Natural killer cell (primary cell): Measurements from ENCODE around the gene CD248. TPM values are rescaled to one million over a fixed set of nuclear protein-coding genes. Genes with fewer than 3 reads are reported as not detected.

ENCODE experiments used
- ATAC-seq, 3 donors: fragments of 150-1000 bp in 2 of 3; fragments of 200-7000 bp in 1 of 3; cut with Tn5 transposase; 1 replicate in 1 of 3; 2 replicates in 2 of 3; pipeline ENCODE4 v1.10.0; 2021; ENCODE audit warnings: mild to moderate bottlenecking in 2 of 3, moderate library complexity in 2 of 3
- DNase-seq, 2 donors: peaks; one replicate each; pipeline versions ENCODE4 v3.0.0 to v3.0.0-alpha.2; 2013 to 2021; ENCODE audit warnings: mixed read lengths in 1 of 2
- H3K27ac ChIP-seq: one replicate; pipeline ENCODE4 v1.5.1; 2013; ENCODE audit warnings: mild to moderate bottlenecking, low read length
- H3K27me3 ChIP-seq: one replicate; pipeline ENCODE4 v1.6.1; 2013; ENCODE audit warnings: low read length; ENCODE audit not compliant: control insufficient read depth, insufficient read depth
- H3K36me3 ChIP-seq: one replicate; pipeline ENCODE4 v1.6.1; 2013; ENCODE audit warnings: low read length; ENCODE audit not compliant: control insufficient read depth, insufficient read depth
- H3K4me1 ChIP-seq: one replicate; pipeline ENCODE4 v1.6.1; 2013; ENCODE audit warnings: low read length; ENCODE audit not compliant: control insufficient read depth, insufficient read depth
- H3K4me3 ChIP-seq: one replicate; pipeline ENCODE4 v1.5.1; 2013; ENCODE audit warnings: low read length
- H3K9me3 ChIP-seq: one replicate; pipeline ENCODE4 v1.6.1; 2013; ENCODE audit warnings: low read length; ENCODE audit not compliant: control insufficient read depth, insufficient read depth
- H3K27ac Mint-ChIP-seq, 2 donors: one replicate each; pipeline ENCODE4 v1.8.0; 2022; ENCODE audit warnings: mild to moderate bottlenecking in 2 of 2, mixed read lengths in 2 of 2, moderate library complexity in 1 of 2
- H3K27me3 Mint-ChIP-seq, 2 donors: one replicate each; pipeline ENCODE4 v1.8.0; 2022; ENCODE audit warnings: low read depth in 2 of 2, mixed read lengths in 2 of 2
- H3K36me3 Mint-ChIP-seq: one replicate; pipeline ENCODE4 v1.8.0; 2022; ENCODE audit warnings: mixed read lengths
- H3K4me1 Mint-ChIP-seq, 2 donors: one replicate each; pipeline ENCODE4 v1.8.0; 2022; ENCODE audit warnings: mixed read lengths in 2 of 2
- H3K4me3 Mint-ChIP-seq: one replicate; pipeline ENCODE4 v1.8.0; 2022; ENCODE audit warnings: mild to moderate bottlenecking, moderate library complexity, mixed read lengths
- H3K9me3 Mint-ChIP-seq, 2 donors: one replicate each; pipeline ENCODE4 v1.8.0; 2022; ENCODE audit warnings: mixed read lengths in 2 of 2
- CTCF ChIP-seq: fragments of 200-600 bp; IDR thresholded peaks from one replicate; pipeline ENCODE4 v1.8.0; 2022; ENCODE audit warnings: antibody characterized with exemption
- WGBS: methylation state at CpG from one replicate; pipeline ENCODE4 v1.1.7; 2013; ENCODE audit warnings: missing lambda C conversion rate; ENCODE audit not compliant: insufficient coverage; 5-methylcytosine and 5-hydroxymethylcytosine counted together
- intact Hi-C: fragments of 100-400 bp; cut with micrococcal nuclease; formaldehyde crosslinking; loops from one replicate; pipeline ENCODE4 v1.14.2; 2022
- total RNA-seq, 4 donors: library from RNA; stranded (reverse); fragments of 120-200 nt in 1 of 4; gene quantifications; one replicate each; pipeline versions ENCODE4 v1.2.3 to v1.2.4, GENCODE V29; 2013 to 2022

Gene CD248
- total RNA-seq, 3 donors from 2014 or later (not counting 1 experiment from before 2014, with no cell fraction given): 0.23 to 0.40 (median 0.32) TPM

DNA sequence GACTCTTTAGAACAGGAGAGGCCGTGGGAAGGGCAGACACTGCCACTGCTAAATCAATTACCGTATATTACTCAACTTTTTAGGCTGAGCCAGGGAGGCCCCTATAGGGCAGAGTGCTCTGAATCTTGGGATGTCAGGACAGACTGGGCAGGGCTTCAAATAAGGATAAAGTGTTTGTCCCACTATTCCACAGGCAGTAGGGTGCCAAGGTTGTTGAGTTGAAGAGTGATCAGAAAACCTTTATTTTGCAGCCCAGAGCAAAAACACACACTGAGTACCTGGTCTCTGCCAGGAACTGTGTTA is 32.2 kb upstream of the CD248 start:
- H3K36me3 Mint-ChIP-seq: no peaks in the 10 kb centered on the region
- Histone ChIP-seq H3K4me3 (no peak overlapping the region), H3K36me3 (no peaks in the 10 kb centered on the region), H3K27me3 (no peaks in the 10 kb centered on the region), H3K27ac (no peak overlapping the region), H3K4me1 (peaks cover 38% of the 10 kb centered on the region), H3K9me3 (no peaks in the 10 kb centered on the region)
- TF ChIP-seq CTCF: no peak
- H3K4me1 Mint-ChIP-seq: peaks cover 20 to 25% of the 10 kb centered on the region in 2 donors
- H3K27me3 Mint-ChIP-seq: peaks cover 0 to 3% of the 10 kb centered on the region in 2 donors
- H3K4me3 Mint-ChIP-seq: peak overlapping the region; percentile 93
- ATAC-seq (no peak), DNase-seq (peak in 1 of 2 donors; percentile 17)
- WGBS: no CpG with 5 or more reads among the region's 2 CpGs
- intact Hi-C loops: loop anchor here (10.0 kb wide), 1 partner anchor 1264 kb away; the partner anchor contains the start of genes CDCA5 and ZFPL1
- peak overlapping the region in 1 of 2 donors; percentile 92 for H3K27ac Mint-ChIP-seq
- H3K9me3 Mint-ChIP-seq: no peaks in the 10 kb centered on the region

DNA sequence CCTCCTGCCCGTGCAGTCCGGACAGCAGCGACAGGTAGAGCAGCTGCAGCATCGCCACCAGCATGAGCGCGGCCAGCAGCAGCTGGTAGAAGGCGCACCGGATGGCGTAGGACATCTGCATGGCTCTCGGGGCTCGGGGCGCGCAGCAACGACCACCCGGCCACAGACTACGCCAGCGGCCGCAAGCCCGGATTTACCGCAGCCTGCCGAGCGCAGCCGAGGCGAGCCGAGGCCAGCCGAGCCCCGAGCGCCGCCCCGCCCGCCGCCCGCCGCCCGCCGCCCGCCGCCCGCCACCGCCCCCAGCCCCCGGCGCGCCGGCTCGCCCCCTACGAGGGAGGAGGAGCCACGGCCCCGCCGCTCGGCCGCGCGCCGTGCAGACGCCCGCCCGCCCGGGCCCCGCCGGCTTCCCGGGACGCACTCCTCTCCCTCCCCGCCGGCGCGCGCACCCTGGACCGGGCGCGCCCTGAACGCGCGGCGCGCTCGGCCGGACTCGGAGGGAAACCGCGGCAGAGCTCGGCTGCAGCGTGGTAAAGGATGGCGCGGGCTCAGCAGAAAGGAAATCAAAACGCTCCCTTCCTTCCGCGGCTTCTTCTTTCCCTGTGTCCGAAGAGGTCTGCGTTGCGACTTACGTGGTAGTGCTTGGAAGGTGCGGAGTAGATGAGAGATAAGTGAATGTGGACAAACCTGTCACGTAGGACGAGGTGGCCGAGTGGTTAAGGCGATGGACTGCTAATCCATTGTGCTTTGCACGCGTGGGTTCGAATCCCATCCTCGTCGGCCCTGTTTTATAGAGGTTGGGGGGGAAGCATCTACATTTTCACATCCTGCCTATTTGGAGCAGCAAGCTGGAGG is 30.8 kb upstream of the CD248 start, which contains the start of gene B4GAT1:
TSS of gene B4GAT1 (minus strand) at position 205 of the 852 bp plus-strand sequence. CDS start at position 121, 84 bp downstream.
- Mint-ChIP-seq H3K4me3 (peak within 1 kb of the TSS; percentile 93), H3K9me3 (no peaks in the 10 kb centered on the region), H3K4me1 (peaks cover 34 to 38% of the 10 kb centered on the region in 2 donors), H3K36me3 (no peaks in the 10 kb centered on the region), H3K27ac (peak within 1 kb of the TSS; percentile 92 to 96), H3K27me3 (peaks cover 0 to 3% of the 10 kb centered on the region in 2 donors)
- H3K4me3 ChIP-seq: peak within 1 kb of the TSS; percentile 82
- peak within 1 kb of the TSS; percentile 57 for H3K27ac ChIP-seq
- ATAC-seq (peak; percentile 43 to 53 (median 48)), DNase-seq (peak; percentile 75 to 93)
- H3K27me3 ChIP-seq: no peaks in the 10 kb centered on the region
- H3K36me3 ChIP-seq: no peaks in the 10 kb centered on the region
- under 1% methylated on average over 100 of the region's 101 CpGs for WGBS
- intact Hi-C loops: loop anchor here (1.0 to 10.0 kb wide), 2 partner anchors 36 to 1263 kb away; partner anchors contain the start of genes CDCA5 and ZFPL1
- TF ChIP-seq CTCF: no peak
- no peaks in the 10 kb centered on the region for H3K9me3 ChIP-seq
- H3K4me1 ChIP-seq: peaks cover 46% of the 10 kb centered on the region

DNA sequence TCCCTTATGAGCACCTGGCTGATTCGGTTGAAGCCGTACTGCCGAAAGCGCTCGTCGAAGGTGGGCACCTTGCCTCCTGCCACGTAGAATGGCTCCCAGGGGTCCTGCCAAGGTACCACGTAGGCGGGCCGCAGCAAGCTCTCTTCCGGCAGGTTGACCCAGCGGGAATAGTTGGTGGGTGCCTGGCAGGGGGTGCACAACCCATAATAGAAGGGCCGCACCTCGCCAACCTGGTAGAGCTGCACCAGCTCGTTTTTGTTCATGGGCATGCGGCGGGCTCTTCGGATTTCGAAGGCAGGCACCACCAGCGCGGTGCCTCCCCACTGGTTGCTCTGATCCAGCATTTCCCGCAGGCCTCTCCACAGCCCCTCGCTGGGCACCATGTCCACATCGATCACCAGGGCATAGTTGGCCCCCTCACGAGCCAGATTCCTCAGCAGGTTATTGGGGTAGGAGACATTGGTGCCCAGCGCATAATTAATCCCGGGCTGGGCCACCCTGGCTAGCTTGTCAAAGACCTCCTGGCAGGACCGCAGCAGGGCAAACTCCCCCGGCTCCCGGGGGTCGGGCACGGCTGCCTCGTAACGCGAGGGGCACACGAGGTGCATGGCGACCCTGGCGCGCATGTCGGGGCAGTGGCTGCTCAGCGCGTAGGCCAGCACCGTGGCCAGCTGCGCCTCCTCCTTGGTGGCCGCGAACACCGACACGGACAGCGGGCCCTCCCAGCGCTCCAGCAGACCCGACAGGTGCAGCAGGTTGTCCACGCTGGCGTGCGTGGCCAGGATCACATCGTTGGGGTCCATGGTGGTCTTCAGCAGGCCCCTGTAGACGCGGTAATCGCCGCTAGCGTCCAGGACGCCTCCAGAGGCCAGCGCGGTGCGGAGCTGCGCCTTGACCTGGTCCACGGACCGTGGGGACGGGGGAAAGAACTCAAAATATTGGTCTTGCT is 29.9 kb upstream of the CD248 start:
- 35% methylated on average over 68 of the region's 68 CpGs for WGBS
- Histone ChIP-seq H3K4me1 (peaks cover 46% of the 10 kb centered on the region), H3K36me3 (peaks cover 4% of the 10 kb centered on the region), H3K9me3 (no peaks in the 10 kb centered on the region), H3K4me3 (peak overlapping the region; percentile 82), H3K27ac (peak overlapping the region; percentile 57), H3K27me3 (no peaks in the 10 kb centered on the region)
- intact Hi-C loops: loop anchor here (10.0 kb wide), 1 partner anchor 1262 kb away; the partner anchor contains the start of genes CDCA5 and ZFPL1
- no peak for ATAC-seq
- Mint-ChIP-seq H3K27me3 (peaks cover 0 to 3% of the 10 kb centered on the region in 2 donors), H3K9me3 (no peaks in the 10 kb centered on the region), H3K36me3 (no peaks in the 10 kb centered on the region), H3K4me3 (peak overlapping the region; percentile 66), H3K4me1 (peaks cover 36 to 41% of the 10 kb centered on the region in 2 donors), H3K27ac (peak overlapping the region in 1 of 2 donors; percentile 96)
- peak in 1 of 2 donors; percentile 25 for DNase-seq
- TF ChIP-seq CTCF: no peak
